OCI-LY1 (cell line): Measurements from ENCODE around the gene LHX5.

Source experiments
- EZH2 ChIP-seq: fragments of 200-600 bp; sonication (generic), shearing (Covaris generic); IDR thresholded peaks from 2 replicates; pipeline ENCODE4 v1.8.0; 2017; ENCODE audit warnings: borderline replicate concordance, mixed run types, mild to moderate bottlenecking, antibody characterized with exemption, low read length, moderate library complexity, mixed read lengths
- TF ChIP-seq, protein P1 (sequence below): fragments of 200-600 bp; sonication (generic), shearing (Covaris generic); IDR thresholded peaks from 2 replicates; pipeline ENCODE4 v1.5.1; 2017; ENCODE audit warnings: mild to moderate bottlenecking, antibody characterized with exemption, low read length, moderate library complexity, mixed read lengths

- TF ChIP-seq EZH2 = no peak
- TF ChIP-seq, protein P1, sequence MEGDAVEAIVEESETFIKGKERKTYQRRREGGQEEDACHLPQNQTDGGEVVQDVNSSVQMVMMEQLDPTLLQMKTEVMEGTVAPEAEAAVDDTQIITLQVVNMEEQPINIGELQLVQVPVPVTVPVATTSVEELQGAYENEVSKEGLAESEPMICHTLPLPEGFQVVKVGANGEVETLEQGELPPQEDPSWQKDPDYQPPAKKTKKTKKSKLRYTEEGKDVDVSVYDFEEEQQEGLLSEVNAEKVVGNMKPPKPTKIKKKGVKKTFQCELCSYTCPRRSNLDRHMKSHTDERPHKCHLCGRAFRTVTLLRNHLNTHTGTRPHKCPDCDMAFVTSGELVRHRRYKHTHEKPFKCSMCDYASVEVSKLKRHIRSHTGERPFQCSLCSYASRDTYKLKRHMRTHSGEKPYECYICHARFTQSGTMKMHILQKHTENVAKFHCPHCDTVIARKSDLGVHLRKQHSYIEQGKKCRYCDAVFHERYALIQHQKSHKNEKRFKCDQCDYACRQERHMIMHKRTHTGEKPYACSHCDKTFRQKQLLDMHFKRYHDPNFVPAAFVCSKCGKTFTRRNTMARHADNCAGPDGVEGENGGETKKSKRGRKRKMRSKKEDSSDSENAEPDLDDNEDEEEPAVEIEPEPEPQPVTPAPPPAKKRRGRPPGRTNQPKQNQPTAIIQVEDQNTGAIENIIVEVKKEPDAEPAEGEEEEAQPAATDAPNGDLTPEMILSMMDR = no peak
Observed at GRCh38 chr12:113515082-113515856, 43.6 kb upstream of the LHX5 start.
